ENCODE data around the gene MUSK.

MUSK gene

GRCh38 chr9:110842169-110842568 is 173.6 kb downstream of the MUSK start:
- Histone ChIP-seq H3K4me1 (ENCODE audit: control insufficient read depth, low read depth, low read length) (no peaks in the 10 kb centered on the region), H3K27ac (ENCODE audit: low read length) (no peak overlapping the region), H3K36me3 (ENCODE audit: control insufficient read depth, low read depth, low read length) (no peaks in the 10 kb centered on the region), H3K9me3 (ENCODE audit: control insufficient read depth, low read depth, low read length) (no peaks in the 10 kb centered on the region), H3K27me3 (ENCODE audit: control insufficient read depth, insufficient read depth, low read length) (no peaks in the 10 kb centered on the region), H3K4me3 (ENCODE audit: low read length) (no peak overlapping the region), H3K9ac (ENCODE audit: low read length) (no peak overlapping the region)

GRCh38 chr9:110842986-110843385 is 174.4 kb downstream of the MUSK start:
- no peaks in the 10 kb centered on the region for H3K9me3 ChIP-seq (ENCODE audit: control insufficient read depth, low read depth, low read length)
- no peaks in the 10 kb centered on the region for H3K27me3 ChIP-seq (ENCODE audit: control insufficient read depth, insufficient read depth, low read length)
- no peak overlapping the region for H3K9ac ChIP-seq (ENCODE audit: low read length)
- no peak overlapping the region for H3K27ac ChIP-seq (ENCODE audit: low read length)
- H3K4me1 ChIP-seq (ENCODE audit: control insufficient read depth, low read depth, low read length) = no peaks in the 10 kb centered on the region
- H3K4me3 ChIP-seq (ENCODE audit: low read length) = no peak overlapping the region
- H3K36me3 ChIP-seq (ENCODE audit: control insufficient read depth, low read depth, low read length) = no peaks in the 10 kb centered on the region

- H3K27me3 ChIP-seq (ENCODE audit: control insufficient read depth, insufficient read depth, low read length) = no peaks in the 10 kb centered on the region
- no peaks in the 10 kb centered on the region for H3K4me1 ChIP-seq (ENCODE audit: control insufficient read depth, low read depth, low read length)
- H3K9me3 ChIP-seq (ENCODE audit: control insufficient read depth, low read depth, low read length) = no peaks in the 10 kb centered on the region
- no peak overlapping the region for H3K9ac ChIP-seq (ENCODE audit: low read length)
- no peaks in the 10 kb centered on the region for H3K36me3 ChIP-seq (ENCODE audit: control insufficient read depth, low read depth, low read length)
- H3K4me3 ChIP-seq (ENCODE audit: low read length) = no peak overlapping the region
- H3K27ac ChIP-seq (ENCODE audit: low read length) = no peak overlapping the region
These were observed 175.5 kb downstream of the MUSK start for GRCh38 chr9:110844121-110844520.

- Histone ChIP-seq H3K9me3 (ENCODE audit: control insufficient read depth, low read depth, low read length) (no peaks in the 10 kb centered on the region), H3K27ac (ENCODE audit: low read length) (no peak overlapping the region), H3K9ac (ENCODE audit: low read length) (no peak overlapping the region), H3K36me3 (ENCODE audit: control insufficient read depth, low read depth, low read length) (no peaks in the 10 kb centered on the region), H3K4me3 (ENCODE audit: low read length) (no peak overlapping the region), H3K4me1 (ENCODE audit: control insufficient read depth, low read depth, low read length) (no peaks in the 10 kb centered on the region), H3K27me3 (ENCODE audit: control insufficient read depth, insufficient read depth, low read length) (no peaks in the 10 kb centered on the region)
These were observed 177.6 kb downstream of the MUSK start for GRCh38 chr9:110846215-110846614.

- Histone ChIP-seq H3K36me3 (ENCODE audit: control insufficient read depth, low read depth, low read length) (no peaks in the 10 kb centered on the region), H3K27ac (ENCODE audit: low read length) (no peak overlapping the region), H3K4me3 (ENCODE audit: low read length) (no peak overlapping the region), H3K4me1 (ENCODE audit: control insufficient read depth, low read depth, low read length) (no peaks in the 10 kb centered on the region), H3K27me3 (ENCODE audit: control insufficient read depth, insufficient read depth, low read length) (no peaks in the 10 kb centered on the region), H3K9me3 (ENCODE audit: control insufficient read depth, low read depth, low read length) (no peaks in the 10 kb centered on the region), H3K9ac (ENCODE audit: low read length) (no peak overlapping the region)
These were observed 179.1 kb downstream of the MUSK start for GRCh38 chr9:110847671-110848070.

GRCh38 chr9:110850401-110851135 is 182.0 kb downstream of the MUSK start:
- no peak overlapping the region for H3K4me3 ChIP-seq (ENCODE audit: low read length)
- no peaks in the 10 kb centered on the region for H3K4me1 ChIP-seq (ENCODE audit: control insufficient read depth, low read depth, low read length)
- no peaks in the 10 kb centered on the region for H3K27me3 ChIP-seq (ENCODE audit: control insufficient read depth, insufficient read depth, low read length)
- H3K9me3 ChIP-seq (ENCODE audit: control insufficient read depth, low read depth, low read length) = peaks cover 5% of the 10 kb centered on the region
- H3K27ac ChIP-seq (ENCODE audit: low read length) = no peak overlapping the region
- no peaks in the 10 kb centered on the region for H3K36me3 ChIP-seq (ENCODE audit: control insufficient read depth, low read depth, low read length)
- H3K9ac ChIP-seq (ENCODE audit: low read length) = no peak overlapping the region
